ENCODE results near the gene HIPK2. TPM values are rescaled to one million over a fixed set of nuclear protein-coding genes. Genes with fewer than 3 reads are reported as not detected.

HIPK2 gene
- total and polyA plus RNA-seq, 2 experiments from 2014 or later: 18.2 to 22.9 TPM

- H3K9me3 ChIP-seq (ENCODE audit: low read depth): no peaks in the 10 kb centered on the region
- no peaks in the 10 kb centered on the region for H3K36me3 ChIP-seq (replicated peaks; ENCODE audit: insufficient read depth, low read depth)
- H3K4me1 ChIP-seq (ENCODE audit: insufficient read depth): peaks cover 8% of the 10 kb centered on the region
- no peak overlapping the region for H3K27ac ChIP-seq
- DNase-seq (ENCODE audit: low spot score): peak; percentile 28
- no peaks in the 10 kb centered on the region for H3K27me3 ChIP-seq
- no peak overlapping the region for H2AFZ ChIP-seq
- H3K9me2 ChIP-seq (replicated peaks; ENCODE audit: insufficient read depth): no peaks in the 10 kb centered on the region
- H3K4me2 ChIP-seq: no peak overlapping the region
- H3K4me3 ChIP-seq: no peak overlapping the region
- WGBS (ENCODE audit: low lambda C conversion rate, missing lambda C conversion rate): 74% methylated on average over 5 of the region's 5 CpGs
- H3K79me2 ChIP-seq: peaks cover 77% of the 10 kb centered on the region
- TF ChIP-seq EZH2 (IDR thresholded peaks at IDR 0.05; ENCODE audit: borderline replicate concordance) (no peak), EZH2phosphoT487 (IDR thresholded peaks at IDR 0.05; ENCODE audit: low read depth, severe bottlenecking, unreplicated experiment) (no peak)
- TF ChIP-seq, protein P1, sequence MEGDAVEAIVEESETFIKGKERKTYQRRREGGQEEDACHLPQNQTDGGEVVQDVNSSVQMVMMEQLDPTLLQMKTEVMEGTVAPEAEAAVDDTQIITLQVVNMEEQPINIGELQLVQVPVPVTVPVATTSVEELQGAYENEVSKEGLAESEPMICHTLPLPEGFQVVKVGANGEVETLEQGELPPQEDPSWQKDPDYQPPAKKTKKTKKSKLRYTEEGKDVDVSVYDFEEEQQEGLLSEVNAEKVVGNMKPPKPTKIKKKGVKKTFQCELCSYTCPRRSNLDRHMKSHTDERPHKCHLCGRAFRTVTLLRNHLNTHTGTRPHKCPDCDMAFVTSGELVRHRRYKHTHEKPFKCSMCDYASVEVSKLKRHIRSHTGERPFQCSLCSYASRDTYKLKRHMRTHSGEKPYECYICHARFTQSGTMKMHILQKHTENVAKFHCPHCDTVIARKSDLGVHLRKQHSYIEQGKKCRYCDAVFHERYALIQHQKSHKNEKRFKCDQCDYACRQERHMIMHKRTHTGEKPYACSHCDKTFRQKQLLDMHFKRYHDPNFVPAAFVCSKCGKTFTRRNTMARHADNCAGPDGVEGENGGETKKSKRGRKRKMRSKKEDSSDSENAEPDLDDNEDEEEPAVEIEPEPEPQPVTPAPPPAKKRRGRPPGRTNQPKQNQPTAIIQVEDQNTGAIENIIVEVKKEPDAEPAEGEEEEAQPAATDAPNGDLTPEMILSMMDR (IDR thresholded peaks at IDR 0.05; ENCODE audit: poor library complexity): no peak
- H4K20me1 ChIP-seq (ENCODE audit: insufficient read depth, poor library complexity, severe bottlenecking): peaks cover 25% of the 10 kb centered on the region
These were observed 86.5 kb downstream of the HIPK2 start for GRCh38 chr7:139691253-139691781.

GRCh38 chr7:139687980-139688632 lies 89.7 kb downstream of the HIPK2 start:
- H3K9me3 ChIP-seq (ENCODE audit: low read depth): no peaks in the 10 kb centered on the region
- 89% methylated on average over 7 of the region's 7 CpGs for WGBS (ENCODE audit: low lambda C conversion rate, missing lambda C conversion rate)
- TF ChIP-seq EZH2 (IDR thresholded peaks at IDR 0.05; ENCODE audit: borderline replicate concordance) (no peak), EZH2phosphoT487 (IDR thresholded peaks at IDR 0.05; ENCODE audit: low read depth, severe bottlenecking, unreplicated experiment) (no peak)
- TF ChIP-seq, protein P1 (IDR thresholded peaks at IDR 0.05; ENCODE audit: poor library complexity): no peak
- H3K36me3 ChIP-seq (replicated peaks; ENCODE audit: insufficient read depth, low read depth): no peaks in the 10 kb centered on the region
- peaks cover 16% of the 10 kb centered on the region for H4K20me1 ChIP-seq (ENCODE audit: insufficient read depth, poor library complexity, severe bottlenecking)
- no peaks in the 10 kb centered on the region for H3K27me3 ChIP-seq
- H2AFZ ChIP-seq: no peak overlapping the region
- H3K9me2 ChIP-seq (replicated peaks; ENCODE audit: insufficient read depth): no peaks in the 10 kb centered on the region
- DNase-seq (ENCODE audit: low spot score): no peak
- H3K4me3 ChIP-seq: no peak overlapping the region
- H3K4me1 ChIP-seq (ENCODE audit: insufficient read depth): peaks cover 12% of the 10 kb centered on the region
- no peak overlapping the region for H3K27ac ChIP-seq
- peaks cover 74% of the 10 kb centered on the region for H3K79me2 ChIP-seq
- H3K4me2 ChIP-seq: no peak overlapping the region

GRCh38 chr7:139687211-139687954 lies 90.4 kb downstream of the HIPK2 start:
- DNase-seq (ENCODE audit: low spot score): no peak
- no peaks in the 10 kb centered on the region for H3K9me3 ChIP-seq (ENCODE audit: low read depth)
- no peak overlapping the region for H3K27ac ChIP-seq
- no peaks in the 10 kb centered on the region for H3K9me2 ChIP-seq (replicated peaks; ENCODE audit: insufficient read depth)
- H3K4me1 ChIP-seq (ENCODE audit: insufficient read depth): peaks cover 19% of the 10 kb centered on the region
- no peaks in the 10 kb centered on the region for H3K27me3 ChIP-seq
- H3K4me2 ChIP-seq: no peak overlapping the region
- peaks cover 11% of the 10 kb centered on the region for H4K20me1 ChIP-seq (ENCODE audit: insufficient read depth, poor library complexity, severe bottlenecking)
- no peak overlapping the region for H3K4me3 ChIP-seq
- H2AFZ ChIP-seq: no peak overlapping the region
- H3K79me2 ChIP-seq: peaks cover 71% of the 10 kb centered on the region
- H3K36me3 ChIP-seq (replicated peaks; ENCODE audit: insufficient read depth, low read depth): no peaks in the 10 kb centered on the region
- no peak for TF ChIP-seq EZH2phosphoT487 (IDR thresholded peaks at IDR 0.05; ENCODE audit: low read depth, severe bottlenecking, unreplicated experiment)
- TF ChIP-seq EZH2 (IDR thresholded peaks at IDR 0.05; ENCODE audit: borderline replicate concordance): no peak
- TF ChIP-seq, protein P1 (IDR thresholded peaks at IDR 0.05; ENCODE audit: poor library complexity): no peak

All from hepatocyte (in vitro differentiated cells).